HG03196 (cell line): Measurements from ENCODE around the gene KLF9.

Source experiments
- ATAC-seq: cut with Tn5 transposase; IDR thresholded peaks from one replicate; pipeline ENCODE4 v1.9.1; 2021; ENCODE audit not compliant: unreplicated experiment

KLF9 gene

DNA sequence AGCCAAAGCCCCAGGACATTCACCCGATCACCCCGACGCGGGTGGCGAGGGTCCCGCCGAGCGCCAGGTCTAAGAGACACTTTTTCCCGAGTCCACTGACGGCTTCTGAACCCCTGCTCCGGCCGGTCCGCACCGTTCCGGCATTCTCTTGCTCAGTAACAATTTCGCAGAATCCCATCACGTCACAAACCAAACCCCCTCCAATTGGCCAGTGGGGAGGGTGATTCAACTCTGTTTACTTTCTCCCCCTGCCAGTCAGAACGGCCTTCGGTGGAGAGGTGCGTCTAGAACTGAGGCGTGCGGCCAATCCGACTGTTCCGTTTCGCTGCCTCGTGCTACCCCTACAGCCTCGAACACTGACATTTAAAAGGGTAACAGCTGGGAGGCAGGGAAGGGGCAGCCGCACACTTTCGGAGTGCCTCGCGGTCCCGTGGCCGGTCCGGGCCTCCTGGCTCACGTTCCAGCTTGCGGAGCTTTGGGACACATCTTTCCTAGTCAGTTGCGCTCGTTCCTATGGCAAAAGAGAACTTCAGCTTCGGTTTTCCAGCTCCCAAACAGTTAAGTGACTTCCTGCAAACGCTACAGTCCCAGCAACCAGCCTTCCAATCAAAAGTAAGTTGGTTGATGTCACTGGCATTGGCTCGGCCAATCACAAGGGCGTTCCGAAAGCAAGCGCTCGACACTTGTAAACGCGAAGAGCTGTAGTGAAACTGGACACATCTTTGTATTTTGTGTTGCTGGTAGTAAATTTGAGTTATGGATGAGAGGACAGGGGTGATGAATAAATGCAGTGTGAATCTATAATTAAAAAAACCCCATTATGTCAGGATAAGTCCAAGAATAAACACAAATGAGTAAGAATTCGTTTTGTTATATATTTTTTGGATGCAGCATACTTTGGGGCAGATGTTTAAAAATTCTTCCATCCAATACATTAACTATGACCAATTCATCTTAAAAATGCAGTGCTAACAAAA, at the start of gene KLF9:
KLF9 (minus strand) TSS at position 859 of the 977 bp plus-strand sequence. CDS start 1,294 bp downstream, outside the sequence.
- peak; percentile 69 for ATAC-seq

- no peak for ATAC-seq
Measured at GRCh38 chr9:70463877-70464276, 49.4 kb upstream of the KLF9 start.

- ATAC-seq = no peak
Measured at GRCh38 chr9:70462300-70462699, 47.8 kb upstream of the KLF9 start.

DNA sequence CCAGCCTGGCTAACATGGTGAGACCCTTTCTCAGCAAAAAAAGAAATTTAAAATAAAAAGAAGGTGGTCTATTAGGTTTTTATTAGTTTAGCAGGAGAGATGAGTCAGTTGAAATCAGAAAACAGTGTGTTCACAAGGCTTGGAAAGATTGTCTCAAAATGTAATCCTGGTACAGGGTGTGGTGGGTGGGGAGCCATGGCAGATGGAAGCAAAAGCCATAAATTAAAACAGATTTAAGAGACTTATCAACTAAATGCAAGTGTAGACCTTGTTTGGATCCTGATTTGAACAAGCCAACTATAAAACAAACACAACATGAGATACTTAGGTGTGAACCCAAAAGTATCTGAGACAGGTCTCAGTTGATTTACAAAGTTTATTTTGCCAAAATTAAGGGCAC, 42.8 kb upstream of the KLF9 start:
- ATAC-seq = no peak

GRCh38 chr9:70455993-70456704, 41.7 kb upstream of the KLF9 start:
- no peak for ATAC-seq

DNA sequence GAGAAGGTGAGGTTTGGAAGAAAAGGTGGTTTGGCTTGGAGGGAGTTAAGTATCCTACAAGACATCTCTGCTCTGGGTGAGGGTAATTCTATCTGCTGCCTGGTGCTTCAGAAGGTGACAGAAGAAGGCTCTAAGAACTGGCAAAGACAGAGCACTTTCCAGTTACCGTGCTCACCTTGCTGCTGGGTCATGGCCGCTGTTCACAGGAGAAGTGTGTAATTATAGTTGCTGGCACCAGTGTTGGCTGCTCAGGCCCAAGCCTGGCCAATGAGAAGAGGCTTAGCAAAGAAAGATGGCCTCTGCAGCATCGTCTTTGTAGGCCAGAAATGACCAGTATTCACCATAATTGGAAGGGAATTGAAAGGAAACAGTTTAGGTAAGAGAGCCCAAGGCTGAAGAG, 37.9 kb upstream of the KLF9 start:
- ATAC-seq = no peak

DNA sequence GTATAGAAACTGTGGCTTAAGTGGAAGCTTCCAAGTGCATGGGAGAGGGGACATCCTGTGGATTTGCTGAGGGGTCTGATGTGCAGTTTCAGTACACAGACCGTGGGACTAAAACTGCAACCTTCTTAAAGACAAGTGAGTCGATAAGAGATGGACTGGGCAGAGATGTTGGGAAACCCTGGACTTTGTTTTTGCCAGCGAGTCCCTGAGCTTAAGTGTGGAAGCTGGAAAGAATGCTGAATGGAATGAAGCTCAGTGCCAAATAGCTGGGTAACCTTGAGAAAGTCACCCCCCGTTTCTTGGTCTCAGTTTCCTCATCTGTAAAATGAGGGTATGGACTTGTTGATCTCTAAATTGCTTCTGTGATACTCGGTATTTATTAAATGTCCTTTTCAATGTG, 37.3 kb upstream of the KLF9 start:
- ATAC-seq = no peak

DNA sequence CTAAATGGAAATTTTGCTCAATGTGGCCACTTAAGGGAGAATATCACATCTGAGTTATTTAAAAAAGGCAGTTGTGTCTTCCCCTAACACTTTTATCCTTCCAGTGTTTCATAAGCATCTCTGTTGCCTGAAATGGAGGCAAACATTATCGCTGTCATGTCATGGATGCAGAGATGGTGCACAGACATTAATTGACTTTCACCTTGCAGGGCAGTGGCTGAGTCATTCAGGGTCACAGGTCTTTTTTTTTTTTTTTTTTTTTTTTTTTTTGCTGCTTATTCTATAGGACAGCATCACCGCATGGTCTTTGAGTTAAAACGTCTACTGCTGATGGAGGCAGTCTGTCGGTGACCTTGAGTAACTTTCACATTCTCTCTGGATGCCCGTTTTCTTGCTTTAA, 36.3 kb upstream of the KLF9 start:
- no peak for ATAC-seq

DNA sequence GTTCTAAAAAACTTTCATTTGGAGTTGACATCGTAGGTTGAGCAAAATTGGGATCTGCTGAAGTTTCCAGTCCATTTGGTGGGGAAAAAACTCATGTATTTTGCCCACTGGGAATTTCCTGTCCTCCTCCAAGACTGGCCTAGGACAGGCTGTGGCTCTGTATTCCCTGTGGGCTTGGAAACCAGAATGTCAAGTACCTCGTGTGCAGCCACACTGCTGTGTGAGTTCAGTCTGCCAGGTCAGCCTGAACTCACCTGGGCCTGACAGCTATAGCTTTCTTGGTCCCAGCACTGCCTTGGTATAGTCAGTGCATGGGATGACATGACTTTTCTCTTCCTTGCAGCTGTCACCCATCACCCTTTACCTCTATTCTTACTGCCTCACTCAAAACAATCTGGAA, 35.0 kb upstream of the KLF9 start:
- ATAC-seq = no peak

GRCh38 chr9:70448919-70449318, 34.5 kb upstream of the KLF9 start:
- no peak for ATAC-seq

DNA sequence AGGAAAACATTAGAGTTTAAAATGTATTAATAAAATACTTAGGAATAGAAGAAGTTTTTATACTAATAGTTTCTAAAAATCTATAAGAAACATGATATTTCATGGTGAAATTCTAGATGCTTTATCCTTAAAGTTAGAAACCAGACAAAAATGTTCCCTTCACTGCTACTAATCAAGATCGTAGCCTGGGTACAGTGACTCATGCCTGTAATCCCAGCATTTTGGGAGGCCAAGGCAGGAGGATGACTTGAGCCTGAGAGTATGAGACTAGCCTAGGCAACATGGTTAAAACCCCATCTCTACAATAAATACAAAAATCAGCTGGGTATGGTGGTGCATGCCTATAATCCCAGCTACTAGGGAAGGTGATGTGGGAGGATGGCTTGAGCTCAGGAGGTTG, 30.4 kb upstream of the KLF9 start:
- no peak for ATAC-seq

- ATAC-seq = no peak
Measured at GRCh38 chr9:70442328-70442848, 27.9 kb upstream of the KLF9 start.

DNA sequence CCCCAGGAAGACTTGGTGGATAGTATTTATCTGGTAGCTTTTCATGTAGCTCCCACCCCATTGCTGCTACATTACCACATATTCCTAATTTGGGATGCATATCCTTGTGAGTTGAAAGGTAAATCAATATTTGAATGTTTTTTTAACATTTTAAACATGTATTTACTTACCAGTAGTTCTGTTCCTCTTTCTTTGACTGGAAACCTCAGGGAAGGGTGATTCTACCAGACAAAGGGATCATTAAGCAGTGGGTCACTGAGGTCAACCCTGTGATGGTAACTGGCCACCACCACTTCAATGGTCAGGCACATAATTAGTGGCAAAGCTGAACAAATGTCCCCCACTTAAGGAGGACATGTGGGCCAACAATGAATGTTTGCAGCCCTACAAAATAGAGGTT, 27.2 kb upstream of the KLF9 start:
- no peak for ATAC-seq

DNA sequence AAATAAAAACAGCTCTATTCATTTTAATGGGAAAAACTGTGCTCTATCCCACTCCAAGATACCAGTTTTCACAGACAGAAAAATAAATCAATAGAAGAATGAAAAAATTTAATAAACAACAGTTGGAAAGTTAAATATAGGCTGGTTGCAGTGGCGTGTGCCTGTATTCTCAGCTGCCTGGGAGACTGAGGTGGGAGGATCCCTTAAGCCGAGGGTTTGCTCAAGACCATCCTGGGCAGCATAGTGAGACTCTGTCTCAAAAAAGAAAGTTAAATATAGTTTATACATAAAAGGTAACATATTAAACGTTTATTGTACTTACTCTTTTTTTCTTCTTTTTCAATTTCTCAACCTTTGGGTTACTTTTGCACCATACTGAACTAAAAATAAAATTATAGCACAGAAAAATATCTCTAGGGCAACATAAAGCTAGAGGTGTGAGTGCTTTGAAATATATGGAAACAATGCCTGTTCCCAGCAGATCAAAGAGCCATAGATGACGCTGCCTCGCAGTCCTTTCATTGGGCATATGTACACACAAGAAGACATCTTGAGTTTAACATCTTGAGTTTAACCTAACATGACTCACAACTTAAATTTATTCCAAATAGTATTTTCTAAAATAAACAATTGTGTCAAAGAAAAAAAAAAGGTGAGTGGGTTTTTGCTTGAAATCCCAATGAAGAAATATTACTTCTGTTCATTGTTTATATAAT, 25.7 kb upstream of the KLF9 start:
- no peak for ATAC-seq

GRCh38 chr9:70438341-70438928, 24.0 kb upstream of the KLF9 start:
- no peak for ATAC-seq

DNA sequence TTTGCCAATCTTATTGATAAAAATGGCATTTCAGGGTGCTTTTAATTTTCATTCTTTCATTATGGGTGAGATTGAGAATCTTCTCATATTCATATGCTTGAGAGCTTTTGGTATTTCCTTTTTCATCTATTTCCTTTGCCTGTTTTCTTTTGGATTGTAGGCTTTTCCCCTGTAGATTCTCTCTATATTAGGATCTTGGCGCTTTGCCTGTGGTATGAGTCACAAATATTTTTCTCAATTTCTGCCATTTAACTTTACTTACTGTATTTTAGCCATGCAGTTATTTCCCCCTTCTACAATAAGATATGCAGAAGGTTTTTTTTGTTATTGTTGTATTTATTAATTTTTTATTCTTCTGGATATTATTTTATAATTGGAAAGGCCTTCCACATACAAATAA, 21.5 kb upstream of the KLF9 start:
- ATAC-seq = no peak

- ATAC-seq = no peak
Measured at GRCh38 chr9:70429899-70430298, 15.4 kb upstream of the KLF9 start.

DNA sequence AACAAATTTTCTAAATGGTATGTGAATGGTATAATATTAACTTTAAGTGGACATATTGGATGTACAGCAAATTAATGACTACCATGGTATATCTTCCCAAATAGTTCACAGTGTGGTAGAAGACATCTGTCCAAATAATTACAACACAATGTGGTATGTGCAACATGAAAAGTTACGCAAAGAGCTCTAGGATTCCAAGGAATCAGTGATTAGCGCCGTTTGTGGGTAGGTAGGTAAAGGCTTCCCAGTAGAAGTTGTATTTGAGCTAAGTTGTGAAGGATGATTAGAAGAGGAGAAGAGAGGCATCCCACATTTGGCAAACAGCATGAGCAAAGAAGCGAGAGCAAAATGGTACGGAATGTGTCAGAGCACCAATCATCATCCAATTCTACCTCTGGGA, 14.3 kb upstream of the KLF9 start:
- ATAC-seq = no peak

DNA sequence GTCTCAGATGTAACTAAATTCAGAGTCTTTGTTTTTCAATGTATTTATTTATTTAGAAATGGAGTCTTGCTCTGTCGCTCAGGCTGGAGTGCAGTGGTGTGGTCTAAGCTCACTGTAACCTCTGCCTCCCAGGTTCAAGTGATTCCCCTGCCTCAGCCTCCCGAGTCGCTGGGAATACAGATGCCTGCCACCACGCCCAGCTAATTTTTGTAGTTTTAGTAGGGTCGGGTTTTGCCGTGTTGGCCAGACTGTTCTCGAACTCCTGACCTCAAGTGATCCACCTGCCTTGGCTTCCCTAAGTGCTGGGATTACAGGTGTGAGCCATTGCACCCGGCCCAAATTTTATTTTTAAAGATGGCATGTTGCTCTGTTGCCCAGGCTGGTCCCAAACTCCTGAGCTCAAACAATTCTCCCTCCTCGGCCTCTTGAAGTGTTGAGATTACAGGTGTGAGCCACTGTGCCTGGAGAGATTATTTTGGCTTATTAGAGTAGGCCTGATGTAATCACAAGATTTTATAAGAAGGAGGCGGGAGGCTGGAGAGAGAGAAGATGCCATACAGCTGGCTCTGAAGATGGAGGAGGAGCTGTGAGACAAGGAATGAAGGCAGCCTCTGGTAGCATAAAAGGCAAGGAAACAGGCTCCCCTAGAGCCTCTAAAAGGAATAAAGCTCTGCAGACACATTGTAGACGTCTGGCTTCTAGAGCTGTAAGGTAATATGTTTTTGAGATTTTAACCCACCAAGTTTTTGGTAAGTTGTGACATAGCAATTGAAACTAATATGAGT, 12.9 kb upstream of the KLF9 start:
- no peak for ATAC-seq

DNA sequence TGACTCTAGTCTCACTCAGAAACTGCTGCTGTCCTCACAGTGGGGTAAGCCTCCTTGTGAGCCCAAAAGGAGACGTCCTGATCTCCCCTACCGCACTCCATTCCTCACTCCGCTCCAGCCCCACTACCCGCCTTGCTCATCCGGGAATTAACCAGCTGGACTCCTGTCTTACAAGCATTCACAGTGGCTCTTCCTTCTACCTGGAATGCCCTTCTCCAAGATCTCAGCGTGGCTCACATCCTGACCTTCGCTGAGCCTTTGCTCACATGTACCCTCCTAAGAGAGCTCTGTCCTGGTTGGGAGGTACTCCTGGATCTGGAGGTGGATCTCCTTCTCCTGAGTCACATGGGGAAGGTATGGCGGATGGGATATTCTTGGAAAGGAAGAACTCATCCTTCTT, 10.7 kb upstream of the KLF9 start:
- ATAC-seq = no peak
